Adrenal gland (tissue), 5 donors: Measurements from ENCODE around the gene IFITM2.

Experiments
- POLR2A ChIP-seq, 2 donors: fragments of 450-650 bp; IDR thresholded peaks; one replicate each; pipeline ENCODE4 v1.6.1; 2017; ENCODE audit warnings: antibody characterized with exemption in 2 of 2, mild to moderate bottlenecking in 2 of 2, moderate library complexity in 1 of 2
- TF ChIP-seq, protein P1 (sequence below), 6 experiments: fragments of 450-650 bp in 4 of 6; fragments of 200-600 bp in 2 of 6; sonication (generic) in 1 of 6; IDR thresholded peaks; 1 replicate in 5 of 6; 2 replicates in 1 of 6; pipeline versions ENCODE4 v1.5.1 to v1.8.0; 2016 to 2021; ENCODE audit warnings: antibody characterized with exemption in 6 of 6, mild to moderate bottlenecking in 2 of 6, moderate library complexity in 1 of 6
- donor health status: DM: no; HTN: no; CAD: no.

DNA sequence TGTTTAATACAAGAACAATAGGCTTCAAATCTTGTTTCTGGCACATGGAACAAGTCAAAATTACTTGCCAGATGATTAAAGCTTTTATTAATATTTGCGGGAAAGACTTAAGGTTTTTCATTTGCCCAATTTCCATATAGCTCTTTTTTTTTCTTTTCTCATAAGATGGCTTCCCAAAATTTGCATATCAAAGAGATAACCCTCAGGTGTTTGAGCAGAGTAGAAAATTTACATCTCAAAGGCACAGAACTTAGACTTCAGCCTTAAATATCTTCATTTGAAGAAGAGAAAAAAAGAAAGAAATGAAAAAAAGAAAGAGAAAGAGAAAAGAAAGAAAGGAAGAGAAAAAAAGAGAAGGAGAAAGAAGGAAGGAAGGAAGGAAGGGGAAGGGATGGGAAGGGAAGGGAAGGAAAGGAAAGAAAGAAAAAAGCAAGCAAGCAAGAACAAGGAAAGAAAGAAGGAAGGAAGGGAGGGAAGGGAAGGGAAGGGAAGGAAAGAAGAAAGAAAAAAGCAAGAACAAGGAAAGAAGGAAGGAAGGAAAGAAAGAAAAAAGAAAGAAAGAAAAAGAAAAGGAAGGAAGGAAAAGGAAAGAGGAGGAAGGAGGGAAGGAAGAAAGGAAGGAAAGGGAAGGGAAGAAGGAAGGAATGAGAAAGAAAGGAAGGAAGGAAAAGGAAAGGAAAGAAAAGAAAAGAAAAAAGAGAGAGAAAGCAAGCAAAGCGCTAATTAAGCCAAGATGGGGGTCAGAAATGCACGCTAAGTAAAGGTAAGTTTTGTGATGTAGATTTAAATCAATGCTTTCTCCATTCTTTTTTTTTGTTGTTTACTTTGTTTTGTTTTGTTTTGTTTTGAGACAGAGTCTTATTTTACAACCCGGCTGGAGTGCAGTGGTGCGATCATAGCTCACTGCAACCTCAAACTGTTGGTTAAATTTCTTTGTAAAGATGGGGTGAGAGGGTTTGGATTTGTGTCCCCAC, 33.2 kb downstream of the IFITM2 start:
- TF ChIP-seq POLR2A (IDR thresholded peaks at IDR 0.05) = no peak
- TF ChIP-seq, protein P1, sequence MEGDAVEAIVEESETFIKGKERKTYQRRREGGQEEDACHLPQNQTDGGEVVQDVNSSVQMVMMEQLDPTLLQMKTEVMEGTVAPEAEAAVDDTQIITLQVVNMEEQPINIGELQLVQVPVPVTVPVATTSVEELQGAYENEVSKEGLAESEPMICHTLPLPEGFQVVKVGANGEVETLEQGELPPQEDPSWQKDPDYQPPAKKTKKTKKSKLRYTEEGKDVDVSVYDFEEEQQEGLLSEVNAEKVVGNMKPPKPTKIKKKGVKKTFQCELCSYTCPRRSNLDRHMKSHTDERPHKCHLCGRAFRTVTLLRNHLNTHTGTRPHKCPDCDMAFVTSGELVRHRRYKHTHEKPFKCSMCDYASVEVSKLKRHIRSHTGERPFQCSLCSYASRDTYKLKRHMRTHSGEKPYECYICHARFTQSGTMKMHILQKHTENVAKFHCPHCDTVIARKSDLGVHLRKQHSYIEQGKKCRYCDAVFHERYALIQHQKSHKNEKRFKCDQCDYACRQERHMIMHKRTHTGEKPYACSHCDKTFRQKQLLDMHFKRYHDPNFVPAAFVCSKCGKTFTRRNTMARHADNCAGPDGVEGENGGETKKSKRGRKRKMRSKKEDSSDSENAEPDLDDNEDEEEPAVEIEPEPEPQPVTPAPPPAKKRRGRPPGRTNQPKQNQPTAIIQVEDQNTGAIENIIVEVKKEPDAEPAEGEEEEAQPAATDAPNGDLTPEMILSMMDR (IDR thresholded peaks at IDR 0.05) = no peak
